GM23248 (cell line): ENCODE measurements around the gene TMCC1.

Experiments
- EZH2 ChIP-seq: fragments of 200-600 bp; sonication (generic); IDR thresholded peaks from 2 replicates; pipeline ENCODE4 v1.6.1; 2018; ENCODE audit warnings: antibody characterized with exemption, mild to moderate bottlenecking; ENCODE audit not compliant: insufficient read depth, poor library complexity, severe bottlenecking
- EZH2phosphoT487 ChIP-seq: fragments of 200-600 bp; sonication (generic); IDR thresholded peaks from 2 replicates; pipeline ENCODE4 v1.6.1; 2018; ENCODE audit warnings: antibody characterized with exemption, moderate library complexity, mild to moderate bottlenecking, low read depth; ENCODE audit not compliant: insufficient read depth

DNA sequence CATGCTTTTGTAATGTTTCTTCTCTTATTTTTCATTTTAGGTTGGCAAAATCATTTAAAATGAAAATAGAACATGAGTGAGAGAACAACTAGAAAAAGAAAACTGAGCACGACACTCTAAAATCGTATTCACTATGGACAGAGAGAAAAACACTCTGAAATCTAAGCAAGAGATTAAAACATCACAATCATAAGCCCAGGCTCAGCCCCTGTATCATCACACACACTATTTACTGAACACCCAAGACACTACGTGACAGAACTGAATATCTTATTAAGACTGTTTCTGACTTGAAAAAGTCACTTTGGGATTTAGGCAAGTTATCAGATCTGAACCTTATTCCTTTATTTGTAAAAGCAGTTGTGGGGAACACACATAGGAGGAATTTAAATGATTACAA, 204.5 kb downstream of the TMCC1 start:
- TF ChIP-seq EZH2 (no peak), EZH2phosphoT487 (no peak)
